K562 (cell line): ENCODE data around the gene CENPN. TPM values are rescaled to one million over a fixed set of nuclear protein-coding genes. Genes with fewer than 3 reads are reported as not detected.
A peak's percentile ranks its signal among the peaks of the same experiment; 100 is the strongest.

ENCODE experiments used
- CBFA2T3 ChIP-seq: fragments of 450-650 bp; IDR thresholded peaks from 2 replicates; pipeline ENCODE4 v1.6.1; 2017
- CHD2 ChIP-seq: IDR thresholded peaks from 2 replicates; pipeline ENCODE4 v1.6.1; 2011; ENCODE audit warnings: low read depth, low read length
- ETS2 ChIP-seq: IDR thresholded peaks from 2 replicates; pipeline ENCODE4 v1.6.1; 2016; ENCODE audit warnings: borderline replicate concordance, missing genetic modification characterization, mild to moderate bottlenecking, moderate library complexity, missing compliant biosample characterization; ENCODE audit not compliant: poor library complexity, severe bottlenecking
- EWSR1 ChIP-seq: fragments of 450-650 bp; IDR thresholded peaks from 2 replicates; pipeline ENCODE4 v1.6.1; 2018; ENCODE audit warnings: borderline replicate concordance, mild to moderate bottlenecking, low read depth, moderate library complexity; ENCODE audit not compliant: partially characterized antibody
- GTF2F1 ChIP-seq: IDR thresholded peaks from 2 replicates; pipeline ENCODE4 v1.6.1; 2011; ENCODE audit warnings: low read depth, low read length, improper control_type of control experiment
- HDAC3 ChIP-seq: fragments of 450-650 bp; IDR thresholded peaks from 2 replicates; pipeline ENCODE4 v1.6.1; 2018; ENCODE audit warnings: borderline replicate concordance, mild to moderate bottlenecking, moderate library complexity; ENCODE audit not compliant: partially characterized antibody
- JUN ChIP-seq, 2 experiments: sonication (generic) in 1 of 2; formaldehyde crosslinking in 1 of 2; IDR thresholded peaks; 2 replicates each; pipeline versions ENCODE4 v1.6.1 to v1.8.0; 2012 to 2022; ENCODE audit warnings: borderline replicate concordance in 2 of 2, mild to moderate bottlenecking in 2 of 2, improper control_type of control experiment in 1 of 2, low read depth in 1 of 2, low read length in 1 of 2, missing genetic modification reagents in 1 of 2
- KDM4B ChIP-seq, 2 experiments: fragments of 450-650 bp in 1 of 2; sonication (generic) in 1 of 2; IDR thresholded peaks; 2 replicates each; pipeline ENCODE4 v1.6.1; 2016 to 2017; ENCODE audit warnings: borderline replicate concordance in 2 of 2, antibody characterized with exemption in 1 of 2, low read depth in 1 of 2, mild to moderate bottlenecking in 1 of 2
- RFX7 ChIP-seq: fragments of 250-450 bp; sonication (Bioruptor Pico); IDR thresholded peaks from 2 replicates; pipeline ENCODE4 v1.5.1; 2021; ENCODE audit warnings: mild to moderate bottlenecking
- SMAD1 ChIP-seq: fragments of 150-350 bp; IDR thresholded peaks from 2 replicates; pipeline ENCODE4 v1.6.1; 2014; ENCODE audit warnings: low read length, low read depth; ENCODE audit not compliant: partially characterized antibody
- SPI1 ChIP-seq: IDR thresholded peaks from 2 replicates; pipeline ENCODE4 v1.6.1; 2011; ENCODE audit warnings: low read depth, low read length, control low read depth, borderline replicate concordance
- TARDBP ChIP-seq: fragments of 450-650 bp; IDR thresholded peaks from 2 replicates; pipeline ENCODE4 v1.6.1; 2016
- ZBTB8A ChIP-seq: fragments of 450-650 bp; IDR thresholded peaks from 2 replicates; pipeline ENCODE4 v1.6.1; 2018; ENCODE audit warnings: mild to moderate bottlenecking, moderate library complexity; ENCODE audit not compliant: partially characterized antibody
- ZNF165 ChIP-seq: fragments of 250-450 bp; sonication (Bioruptor Pico); IDR thresholded peaks from 2 replicates; pipeline ENCODE4 v1.4.0; 2020; ENCODE audit warnings: borderline replicate concordance
- ZNF217 ChIP-seq: sonication (generic); formaldehyde crosslinking; IDR thresholded peaks from 2 replicates; pipeline ENCODE4 v1.8.0; 2022; ENCODE audit warnings: mild to moderate bottlenecking, missing genetic modification reagents
- ZNF507 ChIP-seq: conservative IDR thresholded peaks from 2 replicates; pipeline ENCODE4 v1.6.1; 2017; ENCODE audit warnings: missing genetic modification characterization, missing compliant biosample characterization
- ZNF586 ChIP-seq: fragments of 450-650 bp; formaldehyde crosslinking; conservative IDR thresholded peaks from 2 replicates; pipeline ENCODE4 v1.4.0; 2020; ENCODE audit warnings: mild to moderate bottlenecking, moderate library complexity
- ZNF699 ChIP-seq: fragments of 250-450 bp; sonication (Bioruptor Pico); IDR thresholded peaks from 2 replicates; pipeline ENCODE4 v1.8.0; 2021; ENCODE audit warnings: mild to moderate bottlenecking, moderate library complexity; ENCODE audit not compliant: insufficient replicate concordance
- ZNF75A ChIP-seq: fragments of 450-650 bp; formaldehyde crosslinking; IDR thresholded peaks from 2 replicates; pipeline ENCODE4 v1.4.0; 2020; ENCODE audit warnings: mild to moderate bottlenecking
- ZNF785 ChIP-seq: fragments of 250-450 bp; sonication (Bioruptor Pico); IDR thresholded peaks from 2 replicates; pipeline ENCODE4 v1.4.0; 2020; ENCODE audit warnings: mild to moderate bottlenecking
- polyA plus RNA-seq, 8 experiments: library from polyadenylated mRNA; depleted of rRNA in 4 of 8; stranded (reverse) in 5 of 8; unstranded in 3 of 8; fragments of >200 nt; fragmentation: Nextera tagmentation in 2 of 8; fragmentation: Illumina TruSeq in 1 of 8; extraction: Ambion mirVana in 2 of 8; extraction: Trizol in 1 of 8; gene quantifications; 2 replicates each; pipeline versions ENCODE4 v1.2.1 to v1.2.3, GENCODE V29; 2011 to 2014; ENCODE audit warnings: inconsistent platforms in 1 of 8, missing spikeins in 1 of 8
- total RNA-seq, 7 experiments: library from RNA; depleted of rRNA in 6 of 7; stranded (reverse); fragments of >200 nt in 6 of 7; fragmentation: Illumina TruSeq in 2 of 7; extraction: Trizol in 2 of 7; gene quantifications; 2 replicates each; pipeline versions ENCODE4 v1.2.1 to v1.2.3, GENCODE V29; 2011 to 2021; ENCODE audit warnings: low replicate concordance in 1 of 7
- TF ChIP-seq, protein P1 (sequence below): IDR thresholded peaks from 2 replicates; pipeline ENCODE4 v1.6.1; 2011; ENCODE audit not compliant: insufficient read length; ENCODE audit errors: extremely low read depth
- TF ChIP-seq, protein P2 (sequence below): fragments of 250-450 bp; sonication (Bioruptor Pico); IDR thresholded peaks from 2 replicates; pipeline ENCODE4 v1.4.0; 2020; ENCODE audit warnings: mild to moderate bottlenecking
- TF ChIP-seq, protein P3 (sequence below): fragments of 250-450 bp; sonication (Bioruptor Pico); IDR thresholded peaks from 2 replicates; pipeline ENCODE4 v1.4.0; 2020; ENCODE audit warnings: borderline replicate concordance
- TF ChIP-seq, protein P4 (sequence below): IDR thresholded peaks from 2 replicates; pipeline ENCODE4 v1.6.1; 2011; ENCODE audit warnings: borderline replicate concordance, low read depth, mild to moderate bottlenecking, moderate library complexity, low read length; ENCODE audit not compliant: insufficient read depth, poor library complexity, severe bottlenecking

The CENPN gene
- total and polyA plus RNA-seq, 9 of the 15 experiments (the other 6 are each of a cell fraction or from before 2014, with no cell fraction given): 92.3 to 384 (median 140) TPM

DNA sequence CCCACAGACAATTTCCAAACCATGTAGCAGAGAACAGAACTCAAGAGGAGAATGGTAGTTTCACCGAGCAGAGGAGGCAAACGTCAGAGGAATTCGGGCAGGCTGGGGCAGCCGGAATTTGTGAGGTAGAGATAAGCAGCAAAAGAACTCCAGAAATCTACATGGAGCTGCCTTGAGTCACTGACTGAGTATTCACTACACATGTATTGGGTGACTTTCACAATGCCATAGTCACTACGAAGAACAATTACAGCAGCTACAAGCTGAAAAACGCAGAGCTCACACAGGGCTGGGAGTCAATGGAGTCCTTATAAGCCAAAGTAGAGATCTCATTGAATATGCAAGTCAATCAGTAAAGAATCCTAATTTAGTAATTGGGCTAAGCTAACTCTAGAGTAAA lies 13.7 kb upstream of the CENPN start (continued):
- TF ChIP-seq ZBTB8A: no peak
- TF ChIP-seq, protein P1, sequence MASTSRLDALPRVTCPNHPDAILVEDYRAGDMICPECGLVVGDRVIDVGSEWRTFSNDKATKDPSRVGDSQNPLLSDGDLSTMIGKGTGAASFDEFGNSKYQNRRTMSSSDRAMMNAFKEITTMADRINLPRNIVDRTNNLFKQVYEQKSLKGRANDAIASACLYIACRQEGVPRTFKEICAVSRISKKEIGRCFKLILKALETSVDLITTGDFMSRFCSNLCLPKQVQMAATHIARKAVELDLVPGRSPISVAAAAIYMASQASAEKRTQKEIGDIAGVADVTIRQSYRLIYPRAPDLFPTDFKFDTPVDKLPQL: no peak
- TF ChIP-seq ZNF75A (CRISPR knock-in tag): no peak
- TF ChIP-seq ZNF217: no peak
- TF ChIP-seq EWSR1: no peak
- TF ChIP-seq JUN (IDR thresholded peaks at IDR 0.05; ENCODE audit: borderline replicate concordance, low read depth, low read length): 0 out of 2 replicates have a peak, but pooled peaks have one; percentile 24
- no peak for TF ChIP-seq JUN (CRISPR knock-in tag; IDR thresholded peaks at IDR 0.05; ENCODE audit: borderline replicate concordance)
- TF ChIP-seq, protein P2, sequence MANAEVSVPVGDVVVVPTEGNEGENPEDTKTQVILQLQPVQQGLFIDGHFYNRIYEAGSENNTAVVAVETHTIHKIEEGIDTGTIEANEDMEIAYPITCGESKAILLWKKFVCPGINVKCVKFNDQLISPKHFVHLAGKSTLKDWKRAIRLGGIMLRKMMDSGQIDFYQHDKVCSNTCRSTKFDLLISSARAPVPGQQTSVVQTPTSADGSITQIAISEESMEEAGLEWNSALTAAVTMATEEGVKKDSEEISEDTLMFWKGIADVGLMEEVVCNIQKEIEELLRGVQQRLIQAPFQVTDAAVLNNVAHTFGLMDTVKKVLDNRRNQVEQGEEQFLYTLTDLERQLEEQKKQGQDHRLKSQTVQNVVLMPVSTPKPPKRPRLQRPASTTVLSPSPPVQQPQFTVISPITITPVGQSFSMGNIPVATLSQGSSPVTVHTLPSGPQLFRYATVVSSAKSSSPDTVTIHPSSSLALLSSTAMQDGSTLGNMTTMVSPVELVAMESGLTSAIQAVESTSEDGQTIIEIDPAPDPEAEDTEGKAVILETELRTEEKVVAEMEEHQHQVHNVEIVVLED (CRISPR knock-in tag): no peak
- peak; percentile 81 for TF ChIP-seq CBFA2T3
- TF ChIP-seq ZNF699: no peak
- TF ChIP-seq, protein P3, sequence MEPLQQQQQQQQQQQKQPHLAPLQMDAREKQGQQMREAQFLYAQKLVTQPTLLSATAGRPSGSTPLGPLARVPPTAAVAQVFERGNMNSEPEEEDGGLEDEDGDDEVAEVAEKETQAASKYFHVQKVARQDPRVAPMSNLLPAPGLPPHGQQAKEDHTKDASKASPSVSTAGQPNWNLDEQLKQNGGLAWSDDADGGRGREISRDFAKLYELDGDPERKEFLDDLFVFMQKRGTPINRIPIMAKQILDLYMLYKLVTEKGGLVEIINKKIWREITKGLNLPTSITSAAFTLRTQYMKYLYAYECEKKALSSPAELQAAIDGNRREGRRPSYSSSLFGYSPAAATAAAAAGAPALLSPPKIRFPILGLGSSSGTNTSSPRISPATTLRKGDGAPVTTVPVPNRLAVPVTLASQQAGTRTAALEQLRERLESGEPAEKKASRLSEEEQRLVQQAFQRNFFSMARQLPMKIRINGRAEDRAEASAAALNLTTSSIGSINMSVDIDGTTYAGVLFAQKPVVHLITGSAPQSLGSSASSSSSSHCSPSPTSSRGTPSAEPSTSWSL (CRISPR knock-in tag): no peak
- TF ChIP-seq CHD2: no peak
- no peak for TF ChIP-seq ZNF507 (tag)
- no peak for TF ChIP-seq ZNF586 (CRISPR knock-in tag)
- TF ChIP-seq HDAC3: no peak
- no peak for TF ChIP-seq SPI1
- TF ChIP-seq RFX7 (CRISPR knock-in tag): no peak
- no peak for TF ChIP-seq ZNF165
- TF ChIP-seq SMAD1: no peak
- TF ChIP-seq ETS2 (tag): no peak
- no peak for TF ChIP-seq GTF2F1
- TF ChIP-seq, protein P4, sequence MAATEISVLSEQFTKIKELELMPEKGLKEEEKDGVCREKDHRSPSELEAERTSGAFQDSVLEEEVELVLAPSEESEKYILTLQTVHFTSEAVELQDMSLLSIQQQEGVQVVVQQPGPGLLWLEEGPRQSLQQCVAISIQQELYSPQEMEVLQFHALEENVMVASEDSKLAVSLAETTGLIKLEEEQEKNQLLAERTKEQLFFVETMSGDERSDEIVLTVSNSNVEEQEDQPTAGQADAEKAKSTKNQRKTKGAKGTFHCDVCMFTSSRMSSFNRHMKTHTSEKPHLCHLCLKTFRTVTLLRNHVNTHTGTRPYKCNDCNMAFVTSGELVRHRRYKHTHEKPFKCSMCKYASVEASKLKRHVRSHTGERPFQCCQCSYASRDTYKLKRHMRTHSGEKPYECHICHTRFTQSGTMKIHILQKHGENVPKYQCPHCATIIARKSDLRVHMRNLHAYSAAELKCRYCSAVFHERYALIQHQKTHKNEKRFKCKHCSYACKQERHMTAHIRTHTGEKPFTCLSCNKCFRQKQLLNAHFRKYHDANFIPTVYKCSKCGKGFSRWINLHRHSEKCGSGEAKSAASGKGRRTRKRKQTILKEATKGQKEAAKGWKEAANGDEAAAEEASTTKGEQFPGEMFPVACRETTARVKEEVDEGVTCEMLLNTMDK: no peak
- TF ChIP-seq KDM4B (IDR thresholded peaks at IDR 0.05; ENCODE audit: borderline replicate concordance in 2 of 2, low read depth in 1 of 2): no peak
- TF ChIP-seq ZNF785 (CRISPR knock-in tag): no peak
- no peak for TF ChIP-seq TARDBP
